C4-2B (cell line): ENCODE data around the gene ZBTB11.

Experiments used
- ZFX ChIP-seq: fragments of 450-650 bp; IDR thresholded peaks from 2 replicates; pipeline ENCODE4 v1.6.1; 2017
- TF ChIP-seq, protein P1 (sequence below): fragments of 450-650 bp; conservative IDR thresholded peaks from 2 replicates; pipeline ENCODE4 v1.5.1; 2017; ENCODE audit warnings: mild to moderate bottlenecking

DNA sequence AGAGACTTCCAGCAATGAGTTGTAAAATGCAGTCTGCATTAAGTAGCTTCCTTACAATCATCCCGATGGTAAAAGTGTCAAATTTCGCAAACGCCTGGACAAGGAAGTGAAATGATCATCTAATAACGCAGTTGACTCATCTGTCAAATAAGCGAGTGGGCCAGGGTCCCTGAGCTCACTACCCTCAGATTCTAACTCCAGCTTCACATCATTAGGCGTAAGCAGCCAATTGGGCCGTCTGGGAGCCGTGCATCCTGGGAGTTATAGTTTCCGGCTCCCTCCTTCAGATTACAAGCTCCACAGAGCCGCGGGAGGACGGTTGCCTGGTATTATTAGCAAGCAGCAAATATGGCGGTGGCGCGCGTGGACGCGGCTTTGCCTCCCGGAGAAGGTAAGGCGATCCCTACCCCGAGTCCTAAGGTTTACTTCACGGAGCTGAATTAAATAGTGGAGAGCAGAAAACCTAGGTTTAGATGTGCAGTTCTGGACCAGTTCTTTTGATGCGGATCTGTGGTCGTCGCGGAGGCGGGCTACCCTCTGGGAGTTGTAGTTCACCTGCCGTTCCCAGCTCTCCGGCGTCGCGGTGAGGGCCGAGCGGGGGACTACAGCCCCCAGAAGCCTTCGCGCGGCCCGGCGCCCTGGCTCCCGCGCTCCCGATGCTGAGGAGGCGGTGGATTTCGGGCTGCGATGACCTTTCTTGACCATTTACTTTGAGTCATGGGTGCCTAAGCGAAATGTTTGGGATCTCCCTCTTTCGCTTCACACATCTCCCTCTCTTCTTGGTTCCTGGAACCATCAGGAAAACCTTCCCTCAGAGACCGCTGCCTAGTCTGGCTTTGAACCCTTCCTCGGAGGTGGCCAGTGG lies 47.6 kb upstream of the ZBTB11 start, which contains the start of gene CEP97:
- TF ChIP-seq, protein P1, sequence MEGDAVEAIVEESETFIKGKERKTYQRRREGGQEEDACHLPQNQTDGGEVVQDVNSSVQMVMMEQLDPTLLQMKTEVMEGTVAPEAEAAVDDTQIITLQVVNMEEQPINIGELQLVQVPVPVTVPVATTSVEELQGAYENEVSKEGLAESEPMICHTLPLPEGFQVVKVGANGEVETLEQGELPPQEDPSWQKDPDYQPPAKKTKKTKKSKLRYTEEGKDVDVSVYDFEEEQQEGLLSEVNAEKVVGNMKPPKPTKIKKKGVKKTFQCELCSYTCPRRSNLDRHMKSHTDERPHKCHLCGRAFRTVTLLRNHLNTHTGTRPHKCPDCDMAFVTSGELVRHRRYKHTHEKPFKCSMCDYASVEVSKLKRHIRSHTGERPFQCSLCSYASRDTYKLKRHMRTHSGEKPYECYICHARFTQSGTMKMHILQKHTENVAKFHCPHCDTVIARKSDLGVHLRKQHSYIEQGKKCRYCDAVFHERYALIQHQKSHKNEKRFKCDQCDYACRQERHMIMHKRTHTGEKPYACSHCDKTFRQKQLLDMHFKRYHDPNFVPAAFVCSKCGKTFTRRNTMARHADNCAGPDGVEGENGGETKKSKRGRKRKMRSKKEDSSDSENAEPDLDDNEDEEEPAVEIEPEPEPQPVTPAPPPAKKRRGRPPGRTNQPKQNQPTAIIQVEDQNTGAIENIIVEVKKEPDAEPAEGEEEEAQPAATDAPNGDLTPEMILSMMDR = no peak
- TF ChIP-seq ZFX = no peak
